Naive thymus-derived CD4-positive, alpha-beta T cell (primary cell): Measurements from ENCODE around the gene SF3B2. TPM values are rescaled to one million over a fixed set of nuclear protein-coding genes. Genes with fewer than 3 reads are reported as not detected.

Experiments
- ATAC-seq: fragments of 150-1000 bp; cut with Tn5 transposase; 2 replicates; pipeline ENCODE4 v1.10.0; 2021; ENCODE audit warnings: mild to moderate bottlenecking, moderate library complexity
- CTCF ChIA-PET: fragments of 350-600 bp; sonication (Branson Sonifier 250); formaldehyde crosslinking; loops from one replicate; lab custom pipeline; 2021; ENCODE audit warnings: antibody characterized with exemption; lab: Charles Lee
- POLR2A ChIA-PET: fragments of 350-600 bp; sonication (Branson Sonifier 250); formaldehyde crosslinking; loops from one replicate; lab custom pipeline; 2021; ENCODE audit warnings: antibody characterized with exemption, inconsistent platforms; lab: Charles Lee
- DNase-seq, 9 donors: peaks; one replicate each; pipeline versions ENCODE4 v3.0.0 to v3.0.0-alpha.2; 2020 to 2022; ENCODE audit warnings: mixed read lengths in 1 of 9
- H3K27ac ChIP-seq: one replicate; pipeline ENCODE4 v1.7.0; 2013; ENCODE audit warnings: mild to moderate bottlenecking, low read depth, low read length, moderate library complexity
- H3K27me3 ChIP-seq, 2 donors: one replicate each; pipeline ENCODE4 v1.7.0; 2013; ENCODE audit warnings: low read length in 2 of 2, mild to moderate bottlenecking in 2 of 2, moderate library complexity in 2 of 2; ENCODE audit not compliant: control insufficient read depth in 2 of 2, insufficient read depth in 2 of 2
- H3K36me3 ChIP-seq, 3 experiments: 1 replicate in 2 of 3; 2 replicates in 1 of 3; pipeline ENCODE4 v1.7.0; 2013; ENCODE audit warnings: low read length in 3 of 3, mild to moderate bottlenecking in 3 of 3, moderate library complexity in 1 of 3; ENCODE audit not compliant: insufficient read depth in 3 of 3, control insufficient read depth in 2 of 3
- H3K4me1 ChIP-seq, 2 donors: one replicate each; pipeline ENCODE4 v1.7.0; 2013; ENCODE audit warnings: low read length in 2 of 2, mild to moderate bottlenecking in 2 of 2, moderate library complexity in 1 of 2; ENCODE audit not compliant: control insufficient read depth in 2 of 2, insufficient read depth in 2 of 2
- H3K4me3 ChIP-seq: 2 replicates; pipeline ENCODE4 v1.7.0; 2013; ENCODE audit warnings: mild to moderate bottlenecking, low read length
- H3K9me3 ChIP-seq, 3 experiments: 1 replicate in 2 of 3; 2 replicates in 1 of 3; pipeline ENCODE4 v1.7.0; 2013; ENCODE audit warnings: low read length in 3 of 3; ENCODE audit not compliant: control insufficient read depth in 2 of 3
- H3K27ac Mint-ChIP-seq, 9 donors: one replicate each; pipeline ENCODE4 v1.8.0; 2020 to 2022; ENCODE audit warnings: mixed read lengths in 9 of 9, mild to moderate bottlenecking in 8 of 9, moderate library complexity in 5 of 9, inconsistent platforms in 2 of 9
- H3K27me3 Mint-ChIP-seq, 5 donors: one replicate each; pipeline ENCODE4 v1.8.0; 2021 to 2022; ENCODE audit warnings: mixed read lengths in 5 of 5, mild to moderate bottlenecking in 1 of 5
- H3K36me3 Mint-ChIP-seq, 5 donors: one replicate each; pipeline ENCODE4 v1.8.0; 2020 to 2022; ENCODE audit warnings: mixed read lengths in 5 of 5, mild to moderate bottlenecking in 3 of 5, inconsistent platforms in 1 of 5
- H3K4me1 Mint-ChIP-seq, 7 donors: one replicate each; pipeline ENCODE4 v1.8.0; 2020 to 2022; ENCODE audit warnings: mixed read lengths in 7 of 7, mild to moderate bottlenecking in 3 of 7, inconsistent platforms in 1 of 7
- H3K4me3 Mint-ChIP-seq, 10 donors: one replicate each; pipeline ENCODE4 v1.8.0; 2020 to 2022; ENCODE audit warnings: mild to moderate bottlenecking in 10 of 10, mixed read lengths in 10 of 10, moderate library complexity in 6 of 10, inconsistent platforms in 2 of 10
- H3K9me3 Mint-ChIP-seq, 11 donors: one replicate each; pipeline ENCODE4 v1.8.0; 2020 to 2022; ENCODE audit warnings: mixed read lengths in 11 of 11, mild to moderate bottlenecking in 4 of 11, inconsistent platforms in 1 of 11, moderate library complexity in 1 of 11
- intact Hi-C, 2 donors: fragments of 100-400 bp; cut with micrococcal nuclease; formaldehyde crosslinking; loops; one replicate each; pipeline ENCODE4 v1.15.1; 2023
- polyA plus RNA-seq, 2 donors: library from polyadenylated mRNA; unstranded; fragments of 300-500 nt; fragmentation: Illumina TruSeq; gene quantifications; one replicate each; pipeline ENCODE4 v1.2.3, GENCODE V29; 2021
- total RNA-seq, 6 experiments: library from RNA in 5 of 6; stranded (reverse) in 5 of 6; gene quantifications; 1 replicate in 5 of 6; 2 replicates in 1 of 6; pipeline ENCODE4 v1.2.3 and lab custom pipeline; 2021 to 2026

SF3B2 gene
- total and polyA plus RNA-seq, 7 experiments from 2014 or later = 81.8 to 248 (median 201) TPM

DNA sequence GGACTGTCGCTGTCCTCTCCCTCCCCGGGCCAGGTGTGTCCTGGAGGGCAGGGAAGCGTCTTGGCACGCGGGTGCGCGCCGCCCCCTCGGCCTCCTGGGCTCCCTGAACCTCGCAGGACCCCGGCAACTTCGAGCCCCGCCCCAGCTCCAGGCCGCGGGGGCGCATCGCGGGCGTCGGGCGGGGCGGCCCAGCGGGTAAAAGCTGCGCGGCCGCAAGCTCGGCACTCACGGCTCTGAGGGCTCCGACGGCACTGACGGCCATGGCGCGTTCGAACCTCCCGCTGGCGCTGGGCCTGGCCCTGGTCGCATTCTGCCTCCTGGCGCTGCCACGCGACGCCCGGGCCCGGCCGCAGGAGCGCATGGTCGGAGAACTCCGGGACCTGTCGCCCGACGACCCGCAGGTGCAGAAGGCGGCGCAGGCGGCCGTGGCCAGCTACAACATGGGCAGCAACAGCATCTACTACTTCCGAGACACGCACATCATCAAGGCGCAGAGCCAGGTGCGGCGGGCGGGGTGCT, 40.3 kb upstream of the SF3B2 start, which contains the start of gene CST6:
Gene CST6 (plus strand): TSS at position 224 of the 519 bp plus-strand sequence. CDS start 37 bp downstream, at position 261.
- ATAC-seq (no peak), DNase-seq (no peak)
- ChIA-PET POLR2A (interaction anchor here (0.6 to 0.7 kb wide), 3 partner anchors 21 to 1255 kb away, joined by 3 read pairs; no protein-coding TSS in a partner anchor), CTCF (interaction anchor here (1.0 to 1.3 kb wide), 2 partner anchors 10 to 11 kb away, joined by 3 read pairs; partner anchors contain the start of genes BANF1 and EIF1AD)
- peaks cover 0 to 13% of the 10 kb centered on the region in 2 donors for H3K27me3 ChIP-seq
- Mint-ChIP-seq H3K9me3 (no peaks in the 10 kb centered on the region), H3K27me3 (peaks cover 0 to 37% (median 6%) of the 10 kb centered on the region in 5 donors), H3K36me3 (no peaks in the 10 kb centered on the region), H3K4me1 (peaks cover 0 to 4% (median 0%) of the 10 kb centered on the region in 7 donors), H3K27ac (no peak within 1 kb of the TSS), H3K4me3 (peak within 1 kb of the TSS in 5 of 10 donors; percentile 21 to 50 (median 40))
- intact Hi-C loops = no loop called here
- H3K4me3 ChIP-seq = no peak within 1 kb of the TSS
- no peaks in the 10 kb centered on the region for H3K36me3 ChIP-seq
- no peaks in the 10 kb centered on the region for H3K9me3 ChIP-seq
- no peak within 1 kb of the TSS for H3K27ac ChIP-seq
- H3K4me1 ChIP-seq = peaks cover 0 to 8% of the 10 kb centered on the region in 2 donors

DNA sequence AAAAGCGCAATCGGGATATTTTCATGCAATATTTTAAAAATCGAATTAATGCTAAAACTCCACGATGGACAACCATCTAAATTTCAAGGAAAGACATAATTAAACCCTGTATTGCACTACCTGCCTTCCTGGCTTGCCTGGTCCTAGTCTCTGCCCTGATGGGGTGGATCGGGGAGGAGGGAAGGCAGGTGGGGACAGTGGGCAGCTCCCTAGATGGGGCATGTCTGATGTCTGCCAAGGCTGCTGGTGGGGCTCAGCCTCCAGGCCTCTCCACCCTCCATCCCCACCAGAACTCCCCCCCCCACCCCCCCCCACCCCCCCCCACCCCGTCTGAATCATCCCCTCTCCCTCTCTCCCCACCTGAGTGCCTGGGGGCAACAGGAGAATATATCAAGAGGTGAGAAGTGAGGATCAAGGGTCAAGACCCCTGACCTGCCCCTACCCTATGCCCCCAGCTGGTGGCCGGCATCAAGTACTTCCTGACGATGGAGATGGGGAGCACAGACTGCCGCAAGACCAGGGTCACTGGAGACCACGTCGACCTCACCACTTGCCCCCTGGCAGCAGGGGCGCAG, 39.7 kb upstream of the SF3B2 start:
- no peaks in the 10 kb centered on the region for H3K9me3 ChIP-seq
- no peaks in the 10 kb centered on the region for H3K36me3 ChIP-seq
- H3K4me3 ChIP-seq = no peak overlapping the region
- Mint-ChIP-seq H3K4me1 (peaks cover 0 to 4% (median 0%) of the 10 kb centered on the region in 7 donors), H3K4me3 (peak overlapping the region in 4 of 10 donors; percentile 12 to 42 (median 34)), H3K36me3 (no peaks in the 10 kb centered on the region), H3K9me3 (no peaks in the 10 kb centered on the region), H3K27ac (no peak overlapping the region), H3K27me3 (peaks cover 0 to 37% (median 6%) of the 10 kb centered on the region in 5 donors)
- DNase-seq (no peak), ATAC-seq (no peak)
- intact Hi-C loops = no loop called here
- peaks cover 0 to 8% of the 10 kb centered on the region in 2 donors for H3K4me1 ChIP-seq
- ChIA-PET POLR2A (interaction anchor here (0.6 to 0.9 kb wide), 3 partner anchors 10 to 1256 kb away, joined by 3 read pairs; partner anchors contain the start of gene BANF1), CTCF (no interaction called here)
- H3K27me3 ChIP-seq = peaks cover 0 to 13% of the 10 kb centered on the region in 2 donors
- no peak overlapping the region for H3K27ac ChIP-seq

DNA sequence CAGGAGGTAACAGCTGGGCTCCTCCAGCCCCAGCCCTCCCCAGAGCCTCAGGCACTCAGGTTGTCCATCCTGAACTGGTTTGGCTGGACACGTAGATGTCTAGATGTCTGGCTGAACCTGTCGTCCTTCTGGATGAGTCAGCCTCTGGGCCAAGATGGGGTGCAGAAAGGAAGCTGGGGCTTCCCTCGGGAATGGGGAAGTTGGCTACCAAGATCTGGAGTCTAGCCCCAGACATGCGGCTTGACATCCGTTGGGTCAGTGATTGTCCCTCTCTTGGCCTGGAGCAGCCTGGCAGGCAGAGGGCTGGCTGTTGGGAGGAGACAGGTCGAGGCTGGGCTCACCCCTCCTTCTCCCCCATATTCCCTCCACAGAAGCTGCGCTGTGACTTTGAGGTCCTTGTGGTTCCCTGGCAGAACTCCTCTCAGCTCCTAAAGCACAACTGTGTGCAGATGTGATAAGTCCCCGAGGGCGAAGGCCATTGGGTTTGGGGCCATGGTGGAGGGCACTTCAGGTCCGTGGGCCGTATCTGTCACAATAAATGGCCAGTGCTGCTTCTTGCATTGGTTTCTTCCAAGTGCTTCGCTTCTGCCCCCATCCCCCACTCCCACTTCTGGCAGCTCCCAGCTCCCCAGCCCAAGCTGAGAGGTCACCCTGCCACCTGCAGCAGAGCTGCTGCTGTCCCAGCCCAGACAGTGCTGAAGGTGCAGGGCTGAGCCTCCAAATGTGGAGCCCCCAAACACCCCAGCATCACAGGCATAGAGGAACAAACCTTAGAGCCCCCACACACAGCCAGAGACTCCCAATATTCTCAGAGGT, 39.0 kb upstream of the SF3B2 start:
- Mint-ChIP-seq H3K4me3 (no peak overlapping the region), H3K27ac (no peak overlapping the region), H3K36me3 (no peaks in the 10 kb centered on the region), H3K9me3 (no peaks in the 10 kb centered on the region), H3K27me3 (peaks cover 0 to 37% (median 6%) of the 10 kb centered on the region in 5 donors), H3K4me1 (peaks cover 0 to 4% (median 0%) of the 10 kb centered on the region in 7 donors)
- Histone ChIP-seq H3K4me3 (no peak overlapping the region), H3K9me3 (no peaks in the 10 kb centered on the region), H3K36me3 (no peaks in the 10 kb centered on the region), H3K4me1 (peaks cover 0 to 8% of the 10 kb centered on the region in 2 donors), H3K27ac (no peak overlapping the region), H3K27me3 (peaks cover 0 to 13% of the 10 kb centered on the region in 2 donors)
- peak; percentile 73 for ATAC-seq
- POLR2A ChIA-PET = interaction anchor here (0.9 kb wide), 1 partner anchor 11 kb away, joined by 3 read pairs; the partner anchor contains the start of gene BANF1
- CTCF ChIA-PET = no interaction called here
- intact Hi-C loops = no loop called here
- no peak for DNase-seq

DNA sequence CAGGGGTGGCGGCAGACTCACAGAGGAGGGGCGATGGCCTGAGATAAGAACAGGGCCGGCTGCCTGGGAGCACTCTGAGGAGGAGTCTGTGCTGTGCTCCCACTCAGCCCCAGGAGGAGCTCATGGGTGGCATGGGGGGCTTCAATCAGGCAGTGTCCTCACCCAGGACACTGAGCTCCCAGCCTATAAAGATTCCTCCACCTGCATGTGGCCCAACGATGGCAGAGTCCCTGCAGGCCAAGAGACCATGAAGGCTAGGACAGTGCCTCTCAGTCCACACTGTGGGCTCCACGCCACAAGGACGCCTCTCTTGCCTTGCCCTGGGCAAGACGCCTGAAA, 38.4 kb upstream of the SF3B2 start:
- peaks cover 0 to 13% of the 10 kb centered on the region in 2 donors for H3K27me3 ChIP-seq
- peaks cover 0 to 4% (median 0%) of the 10 kb centered on the region in 7 donors for H3K4me1 Mint-ChIP-seq
- DNase-seq (no peak), ATAC-seq (no peak)
- CTCF ChIA-PET = no interaction called here
- no peaks in the 10 kb centered on the region for H3K36me3 ChIP-seq
- H3K4me3 ChIP-seq = no peak overlapping the region
- H3K9me3 ChIP-seq = no peaks in the 10 kb centered on the region
- intact Hi-C loops = no loop called here
- H3K27ac ChIP-seq = no peak overlapping the region
- POLR2A ChIA-PET = no interaction called here
- H3K4me1 ChIP-seq = peaks cover 0 to 8% of the 10 kb centered on the region in 2 donors
- no peaks in the 10 kb centered on the region for H3K9me3 Mint-ChIP-seq
- H3K27me3 Mint-ChIP-seq = peaks cover 0 to 37% (median 6%) of the 10 kb centered on the region in 5 donors
- H3K27ac Mint-ChIP-seq = no peak overlapping the region
- H3K36me3 Mint-ChIP-seq = no peaks in the 10 kb centered on the region
- H3K4me3 Mint-ChIP-seq = no peak overlapping the region

DNA sequence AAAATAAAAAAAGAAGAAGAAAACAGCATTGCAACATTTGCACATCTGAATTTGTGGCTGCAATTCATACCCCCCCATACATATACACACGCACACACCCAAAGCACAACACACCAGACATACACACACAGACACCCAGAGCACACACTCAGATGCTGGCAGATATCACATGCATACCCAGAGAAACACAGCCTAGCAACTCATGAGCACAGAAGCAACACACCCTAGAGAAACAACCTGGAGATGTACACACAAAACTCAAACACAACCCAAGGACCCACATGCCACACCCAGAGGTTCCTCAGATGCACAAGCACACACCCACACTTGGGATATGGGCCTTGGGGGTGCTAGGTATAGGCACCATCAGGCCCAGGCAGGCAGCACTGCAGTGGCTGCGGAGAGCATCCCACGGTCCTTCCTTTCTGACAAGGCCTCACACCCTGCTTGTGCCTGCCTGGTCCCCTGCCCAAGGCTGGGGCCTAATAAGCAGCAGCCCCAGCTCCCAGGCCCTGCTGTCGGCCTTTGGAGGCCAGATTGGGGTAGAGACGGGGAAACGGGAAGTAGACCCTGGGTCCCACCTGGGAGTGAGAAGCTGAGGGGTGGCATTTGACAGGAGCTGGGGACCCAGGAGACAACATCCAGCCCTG, 37.2 kb upstream of the SF3B2 start:
- no peak for DNase-seq
- peaks cover 0 to 4% (median 0%) of the 10 kb centered on the region in 7 donors for H3K4me1 Mint-ChIP-seq
- Histone ChIP-seq H3K4me3 (no peak overlapping the region), H3K36me3 (no peaks in the 10 kb centered on the region), H3K4me1 (peaks cover 0 to 8% of the 10 kb centered on the region in 2 donors), H3K9me3 (no peaks in the 10 kb centered on the region), H3K27me3 (peaks cover 0 to 13% of the 10 kb centered on the region in 2 donors), H3K27ac (no peak overlapping the region)
- H3K27ac Mint-ChIP-seq = peak overlapping the region in 1 of 9 donors; percentile 51
- no peak for ATAC-seq
- H3K4me3 Mint-ChIP-seq = no peak overlapping the region
- peaks cover 0 to 32% (median 6%) of the 10 kb centered on the region in 5 donors for H3K27me3 Mint-ChIP-seq
- intact Hi-C loops = no loop called here
- no peaks in the 10 kb centered on the region for H3K9me3 Mint-ChIP-seq
- ChIA-PET CTCF (no interaction called here), POLR2A (no interaction called here)
- H3K36me3 Mint-ChIP-seq = no peaks in the 10 kb centered on the region

DNA sequence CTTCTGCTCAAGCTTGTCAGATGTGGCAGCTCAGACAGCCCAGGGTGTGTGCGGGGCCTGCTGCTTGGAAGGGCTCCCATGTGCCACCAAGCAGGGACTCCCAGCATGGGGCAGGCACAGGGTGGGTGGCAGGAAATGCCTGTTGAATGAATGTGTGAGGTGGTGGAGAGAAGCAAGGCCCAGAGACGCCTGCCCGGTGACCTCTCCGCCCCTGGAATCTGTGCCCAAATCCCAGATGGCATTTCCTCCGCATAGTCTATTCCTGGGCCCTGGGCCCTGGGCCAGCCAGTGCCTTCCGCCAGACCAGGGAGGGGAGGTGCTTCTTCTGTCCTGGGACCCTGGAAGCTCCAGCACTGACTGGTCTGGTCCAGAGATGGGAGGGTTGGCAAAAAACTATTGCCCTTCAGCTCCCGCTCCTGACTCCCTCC, 36.7 kb upstream of the SF3B2 start:
- Mint-ChIP-seq H3K36me3 (no peaks in the 10 kb centered on the region), H3K4me1 (peaks cover 0 to 6% (median 0%) of the 10 kb centered on the region in 7 donors), H3K9me3 (no peaks in the 10 kb centered on the region), H3K27ac (no peak overlapping the region), H3K27me3 (peaks cover 0 to 28% (median 6%) of the 10 kb centered on the region in 5 donors), H3K4me3 (no peak overlapping the region)
- Histone ChIP-seq H3K36me3 (no peaks in the 10 kb centered on the region), H3K27ac (no peak overlapping the region), H3K4me1 (peaks cover 0 to 8% of the 10 kb centered on the region in 2 donors), H3K27me3 (peaks cover 0 to 13% of the 10 kb centered on the region in 2 donors), H3K9me3 (no peaks in the 10 kb centered on the region), H3K4me3 (no peak overlapping the region)
- ATAC-seq = no peak
- intact Hi-C loops = no loop called here
- DNase-seq = no peak
- CTCF ChIA-PET = no interaction called here
- POLR2A ChIA-PET = no interaction called here
